ENCODE measurements around the gene CFAP410. TPM values are rescaled to one million over a fixed set of nuclear protein-coding genes. Genes with fewer than 3 reads are reported as not detected.
"Not testable (repeated sequence)": the region's sequence is repeated elsewhere in the genome, so short reads cannot be mapped to it uniquely, and the experiment has no call there.

CFAP410 gene
- total RNA-seq, 1 donor, result 17.6 TPM

- Histone ChIP-seq H3K4me1 (ENCODE audit: insufficient read depth, low read length) (no peaks in the 10 kb centered on the region), H3K4me3 (ENCODE audit: low read length) (no peak overlapping the region), H3K9me3 (ENCODE audit: low read depth, low read length) (no peaks in the 10 kb centered on the region), H3K27me3 (ENCODE audit: insufficient read depth, low read length) (no peaks in the 10 kb centered on the region)
Measured at GRCh38 chr21:44312089-44312488, 27.1 kb downstream of the CFAP410 start.

GRCh38 chr21:44310628-44311507 lies 28.3 kb downstream of the CFAP410 start:
- no peak overlapping the region for H3K4me3 ChIP-seq (ENCODE audit: low read length)

GRCh38 chr21:44306936-44307704 lies 32.1 kb downstream of the CFAP410 start:
- Histone ChIP-seq H3K27me3 (ENCODE audit: insufficient read depth, low read length) (no peaks in the 10 kb centered on the region), H3K4me1 (ENCODE audit: insufficient read depth, low read length) (peaks cover 14% of the 10 kb centered on the region), H3K4me3 (ENCODE audit: low read length) (no peak overlapping the region), H3K9me3 (ENCODE audit: low read depth, low read length) (no peaks in the 10 kb centered on the region)

More at GRCh38 chr21:44310628-44311507, 28.3 kb downstream of the CFAP410 start:
- Histone ChIP-seq H3K27me3 (ENCODE audit: insufficient read depth, low read length) (no peaks in the 10 kb centered on the region), H3K4me1 (ENCODE audit: insufficient read depth, low read length) (no peaks in the 10 kb centered on the region), H3K9me3 (ENCODE audit: low read depth, low read length) (no peaks in the 10 kb centered on the region)

DNA sequence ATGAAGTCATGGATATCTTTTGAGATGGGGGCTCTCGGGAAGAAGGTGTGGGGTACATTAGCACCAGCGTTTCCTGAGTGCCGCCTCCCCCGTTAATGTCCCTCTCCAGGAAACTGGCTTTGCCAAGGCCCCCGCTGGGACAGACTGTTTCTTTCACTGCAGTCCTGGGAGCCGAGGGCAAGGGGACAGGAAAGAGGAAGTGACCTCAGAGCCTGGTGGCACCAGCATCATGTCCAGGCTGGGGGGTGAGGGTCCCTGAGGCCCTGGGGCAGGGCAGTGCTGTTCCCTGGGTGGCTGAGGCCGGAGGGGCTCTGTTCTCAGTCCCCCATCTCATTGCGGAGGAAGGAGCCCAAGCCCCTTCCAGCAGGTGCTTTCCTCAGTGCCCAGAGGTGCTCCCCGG lies 33.5 kb downstream of the CFAP410 start:
- Histone ChIP-seq H3K4me1 (ENCODE audit: insufficient read depth, low read length) (peaks cover 28% of the 10 kb centered on the region), H3K27me3 (ENCODE audit: insufficient read depth, low read length) (no peaks in the 10 kb centered on the region), H3K4me3 (ENCODE audit: low read length) (no peak overlapping the region), H3K9me3 (ENCODE audit: low read depth, low read length) (no peaks in the 10 kb centered on the region)

DNA sequence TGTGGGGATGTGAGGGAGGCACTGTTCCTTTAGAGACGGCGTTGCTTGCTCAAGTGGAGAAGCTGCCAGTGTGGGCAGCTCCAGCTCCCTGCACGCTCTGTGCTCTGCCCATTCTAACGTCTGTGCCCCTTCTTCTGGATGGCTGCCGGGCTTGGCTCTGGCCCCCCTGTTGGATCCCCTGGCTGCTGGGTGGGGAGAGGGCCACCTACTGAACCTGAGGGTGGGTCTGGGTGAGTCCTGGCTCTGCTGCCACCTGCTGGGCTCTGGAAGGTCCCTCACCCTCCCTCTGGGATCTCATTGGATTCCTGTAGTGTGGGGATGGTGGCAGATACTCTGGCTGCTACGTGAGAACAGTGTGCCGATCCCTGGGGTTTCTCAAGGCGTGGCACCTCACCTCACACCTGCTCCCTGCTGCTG lies 34.3 kb downstream of the CFAP410 start:
- H3K4me1 ChIP-seq (ENCODE audit: insufficient read depth, low read length), result peaks cover 30% of the 10 kb centered on the region
- H3K4me3 ChIP-seq (ENCODE audit: low read length), result no peak overlapping the region
- H3K27me3 ChIP-seq (ENCODE audit: insufficient read depth, low read length), result no peaks in the 10 kb centered on the region
- H3K9me3 ChIP-seq (ENCODE audit: low read depth, low read length), result no peaks in the 10 kb centered on the region

- no peaks in the 10 kb centered on the region for H3K9me3 ChIP-seq (ENCODE audit: low read depth, low read length)
- peaks cover 35% of the 10 kb centered on the region for H3K4me1 ChIP-seq (ENCODE audit: insufficient read depth, low read length)
Measured at GRCh38 chr21:44304011-44304616, 35.1 kb downstream of the CFAP410 start.

GRCh38 chr21:44303490-44303981 lies 35.7 kb downstream of the CFAP410 start:
- Histone ChIP-seq H3K4me3 (ENCODE audit: low read length) (no peak overlapping the region), H3K27me3 (ENCODE audit: insufficient read depth, low read length) (no peaks in the 10 kb centered on the region), H3K4me1 (ENCODE audit: insufficient read depth, low read length) (peaks cover 40% of the 10 kb centered on the region), H3K9me3 (ENCODE audit: low read depth, low read length) (no peaks in the 10 kb centered on the region)

More at GRCh38 chr21:44304011-44304616, 35.1 kb downstream of the CFAP410 start:
- Histone ChIP-seq H3K4me3 (ENCODE audit: low read length) (no peak overlapping the region), H3K27me3 (ENCODE audit: insufficient read depth, low read length) (no peaks in the 10 kb centered on the region)

DNA sequence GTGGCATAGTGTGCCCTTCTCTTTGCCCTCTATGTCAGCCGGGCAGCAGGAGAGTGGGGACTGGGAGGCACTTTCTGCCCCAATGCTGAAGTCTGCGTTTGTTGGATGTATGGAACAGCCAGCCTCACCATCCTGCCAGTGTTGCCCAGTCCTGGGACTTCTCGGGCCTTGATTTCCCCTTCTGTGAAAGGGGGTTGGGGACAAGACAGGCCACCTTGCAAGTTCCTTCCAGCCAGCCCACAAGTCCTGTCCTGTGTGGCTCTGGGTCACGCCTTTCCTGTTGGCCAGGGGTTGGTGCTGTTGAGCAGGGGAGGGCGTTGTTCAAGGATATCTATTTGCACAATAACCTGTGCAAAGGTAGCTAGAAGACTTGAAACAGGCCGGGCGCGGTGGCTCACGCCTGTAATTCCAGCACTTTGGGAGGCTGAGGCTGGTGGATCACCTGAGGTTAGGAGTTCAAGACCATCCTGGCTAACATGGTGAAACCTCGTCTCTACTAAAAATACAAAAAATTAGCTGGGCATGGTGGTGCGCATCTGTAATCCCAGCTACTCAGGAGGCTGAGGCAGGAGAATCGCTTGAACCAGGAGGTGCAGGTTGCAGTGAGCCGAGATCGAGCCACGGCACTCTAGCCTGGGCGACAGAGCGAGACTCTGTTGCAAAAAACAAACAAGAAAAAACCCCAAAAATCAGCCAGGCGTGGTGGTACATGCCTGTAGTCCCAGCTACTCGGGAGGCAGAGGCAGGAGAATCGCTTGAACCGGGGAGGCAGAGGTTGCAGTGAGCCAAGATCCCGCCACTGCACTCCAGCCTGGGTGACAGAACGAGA lies 36.4 kb downstream of the CFAP410 start:
- not testable (repeated sequence) for H3K4me3 ChIP-seq (ENCODE audit: low read length); H3K27me3 ChIP-seq (ENCODE audit: insufficient read depth, low read length); H3K9me3 ChIP-seq (ENCODE audit: low read depth, low read length)
- peaks cover 47% of the 10 kb centered on the region for H3K4me1 ChIP-seq (ENCODE audit: insufficient read depth, low read length)

DNA sequence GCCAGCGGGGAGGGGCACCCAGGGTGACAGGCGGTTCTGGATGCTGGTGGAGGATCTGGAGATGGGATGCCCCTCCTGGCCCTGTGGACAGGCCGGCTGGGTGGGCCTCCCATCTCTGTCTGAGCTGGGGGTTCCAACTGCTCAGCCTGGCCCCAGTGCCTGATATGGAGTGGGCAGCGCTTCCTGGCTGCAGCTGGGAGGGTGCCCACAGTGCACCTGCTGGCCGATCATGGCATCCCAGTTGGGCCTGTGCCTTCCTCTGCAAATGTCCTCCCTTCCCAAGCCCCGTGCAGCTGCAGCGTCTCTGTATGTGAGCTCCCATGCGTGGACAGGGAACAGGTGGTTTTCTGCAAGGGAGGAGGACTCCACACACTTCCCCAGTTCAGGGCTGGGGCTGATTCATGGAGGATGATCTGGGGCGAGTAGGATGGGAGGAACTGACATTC lies 37.2 kb downstream of the CFAP410 start:
- Histone ChIP-seq H3K4me3 (ENCODE audit: low read length) (no peak overlapping the region), H3K27me3 (ENCODE audit: insufficient read depth, low read length) (no peaks in the 10 kb centered on the region), H3K4me1 (ENCODE audit: insufficient read depth, low read length) (peaks cover 53% of the 10 kb centered on the region), H3K9me3 (ENCODE audit: low read depth, low read length) (no peaks in the 10 kb centered on the region)

GRCh38 chr21:44301141-44301540 lies 38.0 kb downstream of the CFAP410 start:
- H3K4me1 ChIP-seq (ENCODE audit: insufficient read depth, low read length), result peaks cover 53% of the 10 kb centered on the region

DNA sequence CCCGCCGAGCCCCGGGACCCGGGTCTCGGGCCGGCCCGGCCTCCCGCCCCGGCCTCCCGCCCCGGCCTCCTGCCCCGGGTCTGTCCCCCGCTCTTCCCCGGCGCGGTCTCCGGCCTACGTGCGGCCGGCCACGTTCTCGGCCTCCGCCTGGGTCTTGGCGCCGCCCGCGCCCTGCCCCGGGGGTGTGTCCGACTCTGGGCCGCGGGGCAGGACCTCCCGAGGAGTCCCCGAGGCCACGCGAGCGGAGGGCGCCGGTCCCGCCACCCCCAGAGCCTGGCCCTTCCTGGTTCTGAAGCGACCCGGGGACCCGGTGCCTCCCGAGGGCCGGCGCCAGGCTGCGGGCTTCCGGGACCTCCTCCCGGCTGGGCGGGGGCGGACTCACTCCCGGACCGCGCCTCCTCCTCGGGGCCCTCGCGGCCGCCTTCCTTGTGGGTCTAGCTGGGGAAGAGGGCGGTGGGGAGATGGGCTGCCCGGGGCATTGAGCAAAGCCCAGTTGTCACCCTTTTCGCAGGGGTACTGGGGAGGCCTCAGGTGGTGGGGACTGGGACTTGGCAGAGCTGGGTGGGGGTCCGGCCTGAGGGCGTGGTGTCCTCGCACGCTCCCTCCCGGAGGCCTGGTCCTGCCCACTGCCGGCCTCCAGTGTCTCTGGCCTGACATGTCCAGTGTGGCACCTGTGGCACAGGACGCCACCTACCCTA lies 38.8 kb downstream of the CFAP410 start:
- Histone ChIP-seq H3K4me1 (ENCODE audit: insufficient read depth, low read length) (peaks cover 55% of the 10 kb centered on the region), H3K4me3 (ENCODE audit: low read length) (peak overlapping the region; percentile 57)

More at GRCh38 chr21:44301141-44301540, 38.0 kb downstream of the CFAP410 start:
- Histone ChIP-seq H3K4me3 (ENCODE audit: low read length) (peak overlapping the region; percentile 57), H3K27me3 (ENCODE audit: insufficient read depth, low read length) (no peaks in the 10 kb centered on the region), H3K9me3 (ENCODE audit: low read depth, low read length) (no peaks in the 10 kb centered on the region)

DNA sequence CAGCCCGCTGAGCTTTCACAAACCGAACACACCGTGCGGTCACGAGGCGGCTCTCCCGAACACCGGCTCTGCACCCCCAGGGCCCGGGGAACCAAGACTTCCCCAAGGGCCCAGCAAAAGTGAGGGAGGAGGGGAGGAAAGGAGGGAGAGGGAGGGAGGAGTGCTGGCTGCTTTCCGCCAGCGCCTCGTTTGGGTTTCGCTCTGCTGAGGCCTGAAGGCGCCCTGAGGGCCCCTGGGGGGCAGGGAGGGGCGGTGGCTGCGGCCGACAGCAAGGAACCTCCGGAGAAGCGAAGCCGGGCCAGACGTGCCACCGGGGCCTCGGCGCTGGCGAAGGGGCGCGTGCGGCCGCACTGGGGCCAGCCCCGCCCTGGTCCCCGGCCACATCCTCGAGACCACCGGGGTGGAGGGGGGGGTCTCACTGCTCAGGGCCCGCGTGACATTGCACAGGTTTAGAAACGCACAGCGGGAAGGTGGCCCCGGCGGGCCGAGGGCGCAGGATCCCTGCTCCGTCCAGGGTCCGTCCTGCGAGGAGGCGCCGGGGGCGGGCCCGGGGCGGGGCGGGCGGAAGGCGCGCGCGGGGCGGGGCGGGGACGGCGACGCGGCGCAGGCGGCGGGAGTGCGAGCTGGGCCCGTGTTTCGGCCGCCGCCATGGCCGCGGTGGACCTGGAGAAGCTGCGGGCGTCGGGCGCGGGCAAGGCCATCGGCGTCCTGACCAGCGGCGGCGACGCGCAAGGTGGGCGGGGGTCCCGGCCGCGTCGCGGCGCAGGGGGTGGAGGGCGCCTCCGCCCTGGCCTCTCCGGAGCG lies 39.5 kb downstream of the CFAP410 start, which contains the start of gene PFKL:
Gene PFKL, plus strand, starts transcription at position 596 of the 804 bp plus-strand sequence. Its CDS starts 53 bp downstream, at position 649.
- H3K4me1 ChIP-seq (ENCODE audit: insufficient read depth, low read length), result peaks cover 62% of the 10 kb centered on the region
- H3K9me3 ChIP-seq (ENCODE audit: low read depth, low read length), result no peaks in the 10 kb centered on the region
- H3K27me3 ChIP-seq (ENCODE audit: insufficient read depth, low read length), result no peaks in the 10 kb centered on the region
- H3K4me3 ChIP-seq (ENCODE audit: low read length), result peak within 1 kb of the TSS; percentile 57

More for the DNA sequence above, 38.8 kb downstream of the CFAP410 start:
- H3K27me3 ChIP-seq (ENCODE audit: insufficient read depth, low read length), result no peaks in the 10 kb centered on the region
- H3K9me3 ChIP-seq (ENCODE audit: low read depth, low read length), result no peaks in the 10 kb centered on the region

GRCh38 chr21:44299085-44299457 lies 40.1 kb downstream of the CFAP410 start:
- Histone ChIP-seq H3K27me3 (ENCODE audit: insufficient read depth, low read length) (no peaks in the 10 kb centered on the region), H3K4me1 (ENCODE audit: insufficient read depth, low read length) (peaks cover 65% of the 10 kb centered on the region), H3K4me3 (ENCODE audit: low read length) (peak overlapping the region; percentile 57), H3K9me3 (ENCODE audit: low read depth, low read length) (no peaks in the 10 kb centered on the region)

Data from mononuclear cell (primary cell).